HuH-7 (cell line): ENCODE measurements around the gene INPPL1.

Source experiments
- DNase-seq: peaks from one replicate; pipeline ENCODE4 v3.0.0; 2011; ENCODE audit warnings: low spot score

INPPL1 gene

GRCh38 chr11:72231396-72232259, 7.1 kb downstream of the INPPL1 start:
- DNase-seq: peak; percentile 0

DNA sequence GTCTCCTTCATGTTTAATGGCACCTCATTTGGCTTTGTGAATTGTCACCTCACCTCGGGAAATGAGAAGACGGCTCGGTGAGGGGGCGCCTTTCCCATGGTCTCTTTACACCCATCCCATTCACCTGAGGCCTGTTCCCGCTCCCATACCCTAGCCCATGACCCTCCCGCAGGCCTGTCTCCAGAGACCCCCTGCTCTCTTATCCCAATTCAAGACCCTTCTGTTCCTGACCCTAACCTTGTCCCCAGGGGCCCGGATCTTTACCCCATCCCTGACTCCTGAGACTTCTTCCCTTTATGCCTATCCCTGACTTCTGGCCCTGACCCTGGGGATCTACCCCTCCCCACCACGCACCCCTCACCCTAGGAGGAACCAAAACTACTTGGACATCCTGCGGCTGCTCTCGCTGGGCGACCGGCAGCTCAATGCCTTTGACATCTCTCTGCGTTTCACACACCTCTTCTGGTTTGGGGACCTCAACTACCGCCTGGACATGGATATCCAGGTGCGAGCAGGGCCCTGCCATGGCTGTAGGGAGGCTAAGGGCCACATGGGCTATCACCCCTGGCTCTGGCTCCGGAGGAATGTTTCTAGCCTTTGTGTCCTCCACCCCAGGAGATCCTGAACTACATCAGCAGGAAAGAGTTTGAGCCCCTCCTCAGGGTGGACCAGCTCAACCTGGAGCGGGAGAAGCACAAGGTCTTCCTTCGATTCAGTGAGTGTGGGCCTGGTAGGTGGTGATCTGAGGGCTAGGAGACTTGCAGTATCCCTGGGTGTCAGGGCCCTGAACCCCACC, 7.9 kb downstream of the INPPL1 start:
- peak; percentile 1 for DNase-seq

DNA sequence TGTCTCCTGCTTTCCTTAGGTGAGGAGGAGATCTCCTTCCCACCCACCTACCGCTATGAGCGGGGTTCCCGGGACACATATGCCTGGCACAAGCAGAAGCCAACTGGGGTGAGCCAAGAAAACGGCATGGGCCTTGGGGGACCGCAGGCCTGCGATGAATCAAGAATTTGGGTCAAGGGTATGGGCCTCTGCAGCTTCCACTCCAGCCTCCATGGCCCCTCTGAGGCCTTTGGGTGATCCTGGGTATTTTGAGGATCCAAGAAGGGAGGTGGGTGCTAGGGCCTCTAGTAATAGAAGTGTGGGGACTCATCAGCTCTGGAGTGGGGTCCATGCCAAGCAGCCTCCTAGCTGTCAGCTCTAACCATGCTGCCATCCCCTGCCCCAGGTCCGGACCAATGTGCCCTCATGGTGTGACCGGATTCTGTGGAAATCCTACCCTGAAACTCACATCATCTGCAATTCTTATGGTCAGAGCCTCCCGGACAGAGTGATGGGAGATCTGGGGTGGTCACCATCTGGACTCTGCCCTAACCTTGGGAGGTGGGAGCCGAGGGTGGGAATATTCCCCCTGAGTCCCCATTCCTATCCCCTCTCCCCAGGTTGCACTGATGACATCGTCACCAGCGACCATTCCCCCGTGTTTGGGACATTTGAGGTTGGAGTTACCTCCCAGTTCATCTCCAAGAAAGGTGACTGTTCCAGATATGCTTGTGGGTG, 8.6 kb downstream of the INPPL1 start:
- peak; percentile 1 for DNase-seq

- peak; percentile 6 for DNase-seq
Observed at GRCh38 chr11:72233773-72234513, 9.4 kb downstream of the INPPL1 start.

- DNase-seq: no peak
Observed at GRCh38 chr11:72234514-72234830, 9.9 kb downstream of the INPPL1 start.

DNA sequence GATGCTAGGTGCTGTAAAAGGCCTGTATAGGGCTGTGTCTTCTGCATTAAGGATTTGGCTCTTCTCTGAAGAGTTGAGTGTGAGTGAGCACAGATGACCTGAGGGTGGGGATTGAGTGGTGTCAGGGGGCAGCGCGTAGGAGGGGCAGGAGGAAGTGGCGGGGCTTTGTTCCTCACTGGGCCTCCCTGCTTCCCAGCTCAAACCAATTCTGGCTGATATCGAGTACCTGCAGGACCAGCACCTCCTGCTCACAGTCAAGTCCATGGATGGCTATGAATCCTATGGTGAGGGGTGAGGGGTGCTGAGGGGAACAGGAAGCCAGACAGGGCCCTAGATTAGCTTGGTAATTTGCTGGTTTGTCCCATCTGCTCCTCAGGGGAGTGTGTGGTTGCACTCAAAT, 10.4 kb downstream of the INPPL1 start:
- DNase-seq: peak; percentile 3

- DNase-seq: peak; percentile 1
Observed at GRCh38 chr11:72235351-72236057, 10.9 kb downstream of the INPPL1 start.

DNA sequence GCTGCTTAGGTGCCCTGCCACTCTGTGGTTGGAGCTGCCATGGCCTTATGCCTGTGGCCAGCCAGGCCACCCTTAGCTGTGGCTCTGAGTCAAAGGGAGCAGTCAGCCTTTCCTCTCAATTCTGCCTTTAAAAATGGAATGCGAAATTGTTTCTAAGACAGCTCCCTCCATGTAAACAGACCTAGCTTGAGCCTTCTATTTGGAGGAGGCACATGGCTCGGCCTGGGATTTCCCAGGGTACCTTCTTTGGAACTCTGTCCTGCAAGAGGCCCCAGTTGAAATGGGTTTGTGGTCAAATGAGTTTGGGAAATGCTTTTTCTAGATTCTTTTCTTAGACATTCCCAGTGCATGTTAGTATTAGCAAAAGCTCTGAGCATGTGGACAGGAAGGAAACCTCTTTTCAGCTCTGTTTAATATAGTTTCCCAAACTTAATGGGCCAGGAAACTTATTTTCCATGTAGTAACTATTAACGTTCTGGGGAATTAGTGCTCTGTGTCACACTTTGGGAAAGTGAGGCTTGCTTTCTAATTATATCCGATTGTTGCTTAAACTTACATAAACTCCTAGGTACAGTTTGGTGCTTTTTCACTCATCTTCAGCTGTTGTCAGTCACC, 11.6 kb downstream of the INPPL1 start:
- DNase-seq: no peak

DNA sequence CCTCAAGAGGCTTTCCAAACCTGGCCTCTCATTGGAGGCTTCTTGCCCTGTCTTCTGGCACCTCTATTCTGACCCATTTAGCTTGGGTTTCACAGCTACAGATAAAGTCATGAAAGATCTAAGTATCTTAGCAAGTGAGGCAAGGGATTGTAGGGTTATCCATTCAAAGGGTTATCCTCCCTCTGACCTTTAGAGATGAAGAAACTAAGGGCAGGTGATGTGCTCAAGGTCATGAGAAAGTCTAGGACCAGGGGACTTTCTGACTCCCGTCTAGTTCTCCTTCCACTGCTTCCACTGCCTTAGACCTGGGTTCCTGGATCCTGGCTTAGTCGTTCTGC, 12.2 kb downstream of the INPPL1 start:
- no peak for DNase-seq

DNA sequence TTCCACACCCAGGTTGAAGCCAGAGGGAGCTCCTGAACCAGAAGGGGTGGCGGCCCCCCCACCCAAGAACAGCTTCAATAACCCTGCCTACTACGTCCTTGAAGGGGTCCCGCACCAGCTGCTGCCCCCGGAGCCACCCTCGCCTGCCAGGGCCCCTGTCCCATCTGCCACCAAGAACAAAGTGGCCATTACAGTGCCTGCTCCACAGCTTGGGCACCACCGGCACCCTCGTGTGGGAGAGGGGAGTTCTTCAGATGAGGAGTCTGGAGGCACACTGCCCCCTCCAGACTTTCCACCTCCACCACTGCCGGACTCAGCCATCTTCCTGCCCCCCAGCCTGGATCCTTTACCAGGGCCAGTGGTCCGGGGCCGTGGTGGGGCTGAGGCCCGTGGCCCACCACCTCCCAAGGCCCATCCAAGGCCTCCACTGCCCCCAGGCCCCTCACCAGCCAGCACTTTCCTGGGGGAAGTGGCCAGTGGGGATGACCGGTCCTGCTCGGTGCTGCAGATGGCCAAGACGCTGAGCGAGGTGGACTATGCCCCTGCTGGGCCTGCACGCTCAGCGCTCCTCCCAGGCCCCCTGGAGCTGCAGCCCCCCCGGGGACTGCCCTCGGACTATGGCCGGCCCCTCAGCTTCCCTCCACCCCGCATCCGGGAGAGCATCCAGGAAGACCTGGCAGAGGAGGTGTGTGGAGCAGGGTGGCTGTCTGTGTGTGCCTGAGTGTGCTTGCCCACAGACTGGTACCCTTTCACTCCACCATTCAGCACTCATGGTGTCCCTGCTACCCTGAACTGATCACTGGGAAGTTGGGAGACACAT, 12.8 kb downstream of the INPPL1 start:
- DNase-seq: no peak

DNA sequence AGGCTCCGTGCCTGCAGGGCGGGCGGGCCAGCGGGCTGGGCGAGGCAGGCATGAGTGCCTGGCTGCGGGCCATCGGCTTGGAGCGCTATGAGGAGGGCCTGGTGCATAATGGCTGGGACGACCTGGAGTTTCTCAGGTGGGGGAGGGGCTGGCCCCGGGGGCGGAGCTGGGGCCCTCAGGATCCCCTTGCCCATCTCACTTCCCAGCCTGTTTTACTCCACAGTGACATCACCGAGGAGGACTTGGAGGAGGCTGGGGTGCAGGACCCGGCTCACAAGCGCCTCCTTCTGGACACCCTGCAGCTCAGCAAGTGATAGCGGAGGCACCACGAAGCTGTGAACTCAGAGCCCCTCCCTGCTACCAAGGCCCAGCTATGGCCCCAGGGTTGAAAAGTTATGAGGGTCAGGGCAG, 13.5 kb downstream of the INPPL1 start:
- peak; percentile 92 for DNase-seq

DNA sequence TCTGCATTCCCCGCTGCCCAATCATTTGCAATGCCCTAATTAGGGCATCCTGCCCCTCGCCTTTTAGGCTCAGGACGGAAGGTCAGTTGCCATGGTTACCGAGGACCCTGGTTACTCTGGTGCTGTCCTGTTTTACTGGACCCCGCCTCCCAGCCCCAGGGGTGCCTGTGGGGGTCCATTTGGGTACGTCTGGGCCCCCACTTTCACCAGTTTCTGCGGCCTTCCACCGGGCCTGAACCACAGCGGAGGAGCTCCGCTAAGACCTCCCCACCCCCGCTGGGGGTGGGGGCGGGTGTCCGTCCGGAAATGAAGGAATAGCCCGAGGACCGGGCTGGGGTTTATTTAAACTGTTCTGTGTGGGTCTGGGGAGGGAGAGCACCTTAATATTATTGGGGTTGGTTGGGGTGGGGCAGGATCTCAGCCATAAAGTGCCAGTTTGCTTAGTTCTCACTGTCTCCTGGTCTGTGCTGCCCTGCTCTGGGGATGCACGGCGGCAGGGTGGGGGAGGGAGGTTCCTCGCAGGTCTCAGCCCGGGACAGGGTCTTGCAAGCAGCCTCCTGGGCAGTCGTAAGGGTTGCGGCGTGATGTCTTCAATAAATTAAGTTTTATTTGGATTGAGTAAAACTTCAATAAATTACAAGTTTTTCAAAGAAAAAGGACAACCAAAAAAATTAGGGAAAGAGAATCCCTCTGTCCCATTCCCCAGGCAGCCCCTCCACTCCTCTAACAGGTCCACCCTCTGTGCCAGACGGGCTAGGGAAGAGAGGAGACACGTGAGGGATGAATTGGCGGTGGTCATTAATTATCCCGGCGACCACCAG, 14.1 kb downstream of the INPPL1 start:
- DNase-seq: no peak

GRCh38 chr11:72239313-72239848, 14.8 kb downstream of the INPPL1 start:
- DNase-seq: no peak

DNA sequence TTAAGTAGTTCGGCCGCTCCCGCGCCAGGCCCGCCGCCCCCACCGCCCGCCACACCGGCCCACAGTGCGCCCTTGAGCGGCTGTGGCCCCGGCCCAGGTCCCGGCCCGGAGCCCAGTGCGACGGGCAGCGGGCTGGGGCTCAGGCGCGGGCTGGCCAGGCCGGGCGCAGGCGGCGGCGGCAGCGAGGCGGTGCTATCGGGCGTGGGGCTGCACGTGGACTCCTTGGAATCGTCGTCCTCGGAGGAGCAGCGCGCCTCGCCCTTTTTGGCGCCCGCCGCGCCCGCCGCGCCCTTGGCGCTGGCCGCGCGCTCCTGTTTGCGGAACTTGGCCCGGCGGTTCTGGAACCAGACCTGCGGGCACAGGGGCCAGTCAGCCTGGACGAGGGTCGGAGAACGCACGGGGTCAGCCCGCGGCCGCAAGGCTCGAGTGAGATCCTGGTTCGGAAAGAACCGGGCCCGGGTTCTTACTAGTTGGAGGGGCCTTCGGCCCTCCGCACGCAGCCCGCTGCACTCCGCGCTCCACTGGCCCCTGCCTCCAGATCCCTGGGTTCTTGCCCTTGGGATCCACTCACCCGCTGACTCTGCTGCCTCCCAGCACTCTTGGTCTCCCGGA, 15.4 kb downstream of the INPPL1 start:
- no peak for DNase-seq

DNA sequence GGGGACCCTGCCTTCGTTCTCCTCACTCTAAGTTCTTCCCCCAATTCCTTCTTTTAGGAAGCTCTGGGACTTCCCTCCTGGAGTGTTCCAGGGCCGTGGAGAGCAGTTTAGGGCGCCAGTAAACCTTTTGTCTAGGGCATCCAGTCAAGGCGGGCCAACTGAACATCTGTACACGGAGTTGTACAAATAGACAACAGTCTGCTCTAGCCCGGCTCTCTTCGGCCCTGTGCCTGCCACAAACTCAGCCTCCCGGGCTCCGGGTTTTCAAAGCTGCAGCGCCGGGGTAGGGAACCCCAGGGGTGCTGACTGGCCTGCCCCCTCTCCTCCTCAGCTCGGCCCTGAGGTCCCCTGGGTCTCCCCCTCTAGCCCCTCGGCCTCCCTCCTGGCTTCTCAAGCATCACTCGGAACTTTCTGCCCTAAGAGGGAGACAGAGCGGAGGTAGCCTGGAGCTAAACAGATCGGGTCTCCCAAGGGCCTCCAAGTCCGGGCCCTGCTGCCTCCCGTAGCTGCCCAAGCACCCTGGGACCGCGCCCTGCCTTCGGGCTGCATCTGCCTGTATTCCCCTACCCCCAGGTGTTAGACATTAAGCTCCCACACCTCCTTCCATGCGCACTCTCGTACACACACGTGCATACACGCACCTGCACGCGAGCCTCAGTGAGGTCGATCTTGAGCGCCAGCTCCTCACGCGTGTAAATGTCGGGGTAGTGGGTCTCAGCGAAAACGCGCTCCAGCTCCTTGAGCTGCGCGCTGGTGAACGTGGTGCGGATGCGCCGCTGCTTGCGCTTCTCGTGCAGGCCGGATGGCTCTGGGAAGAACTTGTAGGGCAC, 16.1 kb downstream of the INPPL1 start:
- DNase-seq: no peak

GRCh38 chr11:72241291-72241781, 16.8 kb downstream of the INPPL1 start:
- no peak for DNase-seq

DNA sequence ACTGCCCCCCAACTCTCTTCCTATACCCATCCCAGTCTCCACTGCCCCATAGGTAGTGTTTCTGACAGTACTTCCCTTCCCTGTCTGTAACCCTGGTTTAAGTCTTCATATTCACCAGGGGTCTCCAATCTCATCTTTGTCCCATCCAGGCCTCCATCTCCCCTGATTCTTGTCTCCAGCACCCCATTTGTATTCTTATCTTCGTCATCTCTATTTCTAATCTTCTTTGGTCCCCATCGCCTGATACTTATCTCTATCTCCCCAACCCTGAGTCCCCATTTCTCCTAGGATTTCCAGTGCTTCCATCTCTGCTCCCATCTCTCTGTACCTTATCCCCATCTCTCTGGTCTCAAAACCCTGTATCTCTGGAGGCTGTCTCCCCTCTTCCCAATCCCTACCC, 17.6 kb downstream of the INPPL1 start:
- no peak for DNase-seq
